Heart left ventricle (tissue), 13 donors: Measurements from ENCODE around the gene LRRC71.

Experiments
- CTCF ChIP-seq, 12 donors: fragments of 200-600 bp; sonication (generic) in 4 of 12; IDR thresholded peaks; one replicate each; pipeline versions ENCODE4 v1.5.0 to v1.8.0; 2018 to 2022; ENCODE audit warnings: antibody characterized with exemption in 12 of 12, mild to moderate bottlenecking in 5 of 12
- POLR2A ChIP-seq, 2 donors: fragments of 450-650 bp; IDR thresholded peaks; one replicate each; pipeline ENCODE4 v1.6.1; 2017; ENCODE audit warnings: antibody characterized with exemption in 2 of 2, mild to moderate bottlenecking in 2 of 2, moderate library complexity in 2 of 2
- donor health status: ischemic (EF 13 %, LVEDD 7.1; RV severe dilation, severe dysfunction).
- donor health status: DM: no; HTN: yes; CAD: no.
- donor health status: DM: no; HTN: no; CAD: no.
- donor health status: ischemic (EF 25% LVEDD 6.9; RV normal size, moderate dysfunction).
- donor health status: ischemic (EF 25% LVEDD 5.7; RV mildly dilated, moderate dysfunction).
- donor health status: ischemic (EF 35%, LVEDD 5.7; RV mildly dilated, moderate dysfunction).
- donor health status: nonischemic (EF 11% LVEDD 7.7; RV severe dilation, severe dysfunction).
- donor health status: DM: yes; HTN: yes; CAD: no.
- donor health status: PGD.
- donor health status: ischemic (EF 29% LVEDD 5.4; RV normal size, mild dysfunction).
- donor health status: nonischemic (EF 23%, LVEDD 6.1; RV moderate dilation, normal function).

DNA sequence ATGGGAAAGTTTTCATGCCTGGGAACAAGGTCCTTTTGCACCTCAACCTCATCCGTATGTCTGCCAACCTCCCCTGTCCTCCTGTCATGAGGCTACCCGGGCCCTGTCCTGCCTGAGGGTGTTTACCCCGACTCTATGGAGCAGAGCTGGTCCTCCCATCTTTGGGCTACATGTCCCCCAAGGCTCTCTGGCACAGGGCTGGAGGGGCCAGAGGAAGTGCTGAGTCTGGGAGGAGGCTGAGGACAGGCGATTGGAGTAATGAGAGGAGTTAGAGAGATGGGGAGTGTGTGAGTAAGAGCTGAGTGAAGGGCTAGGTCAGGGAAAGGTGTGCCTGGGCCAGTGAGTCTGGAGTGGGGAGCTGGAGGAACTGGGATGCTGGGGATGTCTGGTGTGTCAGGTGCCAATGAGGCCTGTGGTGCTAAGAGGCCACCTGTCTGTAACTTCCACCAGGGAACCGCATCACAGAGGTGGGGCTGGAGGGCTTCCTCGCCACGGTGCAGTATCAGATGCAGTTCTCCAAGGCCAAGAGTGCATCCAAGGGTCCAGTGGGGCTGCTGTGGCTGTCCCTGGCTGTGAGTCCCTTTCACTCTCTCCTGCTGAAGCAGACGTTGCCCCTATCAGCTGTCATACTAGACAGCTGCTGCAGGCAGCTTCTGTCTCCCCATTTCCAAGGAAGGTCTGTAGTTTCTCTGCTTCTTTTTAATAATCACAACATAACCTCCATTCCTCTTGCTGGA lies 11.7 kb downstream of the LRRC71 start:
- TF ChIP-seq CTCF (IDR thresholded peaks at IDR 0.05) (no peak), POLR2A (IDR thresholded peaks at IDR 0.05) (no peak)
